HepG2 (cell line): Measurements from ENCODE around the gene EPC1. TPM values are rescaled to one million over a fixed set of nuclear protein-coding genes. Genes with fewer than 3 reads are reported as not detected.

Experiments
- ATAC-seq: fragments of 200-7000 bp; cut with Tn5 transposase; 3 replicates; pipeline ENCODE4 v1.9.1; 2020; ENCODE audit warnings: mild to moderate bottlenecking, moderate library complexity
- BruUV-seq: library from RNA; stranded (reverse); fragments of 400-500 nt; replicated peaks from 2 replicates; lab custom pipeline; 2021; lab: Mats Ljungman, UMichigan
- CTCF ChIA-PET: fragments of 300-600 bp; formaldehyde crosslinking; extraction: SDS; loops from one replicate; lab custom pipeline; 2021; ENCODE audit warnings: low total read pairs, inconsistent platforms, low intra/inter-chr PET ratio; lab: Yijun Ruan, JAX
- POLR2A ChIA-PET: fragments of 350-600 bp; sonication (Branson Sonifier 250); formaldehyde crosslinking; loops from one replicate; lab custom pipeline; 2020; ENCODE audit warnings: antibody characterized with exemption, inconsistent platforms; lab: Yijun Ruan, JAX
- DNase-seq: peaks from one replicate; pipeline ENCODE4 v3.0.0-alpha.2; 2015; ENCODE audit warnings: low spot score
- FAIRE-seq: peaks from 3 replicates; lab custom pipeline; 2011; peaks lifted over from hg19 to GRCh38; lab: Jason Lieb, UNC
- H2AFZ ChIP-seq: one replicate; pipeline ENCODE4 v1.6.1; 2011; ENCODE audit warnings: low read length, inconsistent platforms
- H3K27ac ChIP-seq: fragments of 300-600 bp; 3 replicates; pipeline ENCODE4 v1.8.0; 2011; ENCODE audit warnings: mixed run types, mild to moderate bottlenecking, mixed read lengths, low read length, inconsistent platforms; ENCODE audit not compliant: insufficient read depth; ENCODE audit errors: extremely low read length
- H3K27me3 ChIP-seq, 2 experiments: fragments of 200-600 bp in 1 of 2; 2 replicates in 1 of 2; 3 replicates in 1 of 2; pipeline versions ENCODE4 v1.6.0 to v1.8.0; 2011; ENCODE audit warnings: low read length in 2 of 2, mild to moderate bottlenecking in 2 of 2, moderate library complexity in 2 of 2, inconsistent platforms in 1 of 2; ENCODE audit not compliant: insufficient read depth in 2 of 2, control insufficient read depth in 1 of 2
- H3K36me3 ChIP-seq, 2 experiments: fragments of 200-600 bp in 1 of 2; replicated peaks in 1 of 2; 2 replicates in 1 of 2; 3 replicates in 1 of 2; pipeline versions ENCODE4 v1.5.1 to v1.8.0; 2011; ENCODE audit warnings: low read length in 2 of 2, inconsistent platforms in 1 of 2; ENCODE audit not compliant: insufficient read depth in 2 of 2, control insufficient read depth in 1 of 2
- H3K4me1 ChIP-seq: 2 replicates; pipeline ENCODE4 v1.5.1; 2012; ENCODE audit warnings: low read length, inconsistent platforms; ENCODE audit not compliant: insufficient read depth
- H3K4me2 ChIP-seq: 2 replicates; pipeline ENCODE4 v1.6.0; 2011; ENCODE audit warnings: low read depth, low read length, inconsistent platforms
- H3K4me3 ChIP-seq, 3 experiments: fragments of 200-600 bp in 1 of 3; sonication (generic), shearing (Covaris generic) in 1 of 3; replicated peaks in 1 of 3; 2 replicates each; pipeline ENCODE4 v1.5.1; 2011 to 2016; ENCODE audit warnings: low read length in 3 of 3, inconsistent platforms in 2 of 3, low read depth in 2 of 3, mild to moderate bottlenecking in 2 of 3, control low read depth in 1 of 3, mixed read lengths in 1 of 3; ENCODE audit not compliant: insufficient read depth in 1 of 3
- H3K79me2 ChIP-seq: one replicate; pipeline ENCODE4 v1.6.1; 2011; ENCODE audit warnings: low read length, inconsistent platforms; ENCODE audit not compliant: insufficient read depth
- H3K9ac ChIP-seq: 2 replicates; pipeline ENCODE4 v1.6.0; 2011; ENCODE audit warnings: mild to moderate bottlenecking, low read depth, low read length, inconsistent platforms; ENCODE audit not compliant: insufficient read depth
- H3K9me3 ChIP-seq: 2 replicates; pipeline ENCODE4 v1.5.1; 2012; ENCODE audit warnings: mild to moderate bottlenecking, low read length
- H4K20me1 ChIP-seq: 2 replicates; pipeline ENCODE4 v1.6.0; 2011; ENCODE audit warnings: inconsistent platforms, mild to moderate bottlenecking, low read length, moderate library complexity; ENCODE audit not compliant: insufficient read depth
- ATF7 ChIP-seq, 2 experiments: fragments of 450-650 bp in 1 of 2; sonication (generic) in 1 of 2; formaldehyde crosslinking in 1 of 2; IDR thresholded peaks; 2 replicates each; pipeline versions ENCODE4 v1.4.0 to v1.6.1; 2016 to 2020; ENCODE audit warnings: antibody characterized with exemption in 1 of 2, mild to moderate bottlenecking in 1 of 2, missing genetic modification reagents in 1 of 2
- BRD4 ChIP-seq: sonication (generic); formaldehyde crosslinking; IDR thresholded peaks from 2 replicates; pipeline ENCODE4 v1.4.0; 2020; ENCODE audit warnings: missing genetic modification reagents
- CEBPB ChIP-seq: IDR thresholded peaks from 2 replicates; pipeline ENCODE4 v1.6.1; 2011; ENCODE audit warnings: low read depth, low read length, improper control_type of control experiment, borderline replicate concordance
- CEBPG ChIP-seq: IDR thresholded peaks from 2 replicates; pipeline ENCODE4 v1.6.1; 2016
- RBFOX2 ChIP-seq: fragments of 200-400 bp; formaldehyde crosslinking; IDR thresholded peaks from 2 replicates; pipeline ENCODE4 v1.6.1; 2017; ENCODE audit warnings: low read depth, mild to moderate bottlenecking, low read length
- TARDBP ChIP-seq: sonication (generic); formaldehyde crosslinking; IDR thresholded peaks from 2 replicates; pipeline ENCODE4 v1.8.0; 2022; ENCODE audit warnings: mild to moderate bottlenecking, missing genetic modification reagents
- U2AF2 ChIP-seq: fragments of 200-400 bp; formaldehyde crosslinking; IDR thresholded peaks from 2 replicates; pipeline ENCODE4 v1.6.1; 2017; ENCODE audit warnings: low read depth, mild to moderate bottlenecking, low read length
- ZNF232 ChIP-seq: sonication (generic); formaldehyde crosslinking; IDR thresholded peaks from 2 replicates; pipeline ENCODE4 v1.4.0; 2020; ENCODE audit warnings: missing genetic modification reagents, borderline replicate concordance
- ZNF30 ChIP-seq: sonication (generic); formaldehyde crosslinking; IDR thresholded peaks from 2 replicates; pipeline ENCODE4 v1.5.0; 2020; ENCODE audit warnings: mild to moderate bottlenecking, missing genetic modification reagents
- ZNF441 ChIP-seq: sonication (generic); formaldehyde crosslinking; IDR thresholded peaks from 2 replicates; pipeline ENCODE4 v1.7.0; 2021; ENCODE audit warnings: missing genetic modification reagents, borderline replicate concordance
- ZNF678 ChIP-seq: sonication (generic); formaldehyde crosslinking; IDR thresholded peaks from 2 replicates; pipeline ENCODE4 v1.4.0; 2020; ENCODE audit warnings: mild to moderate bottlenecking, missing genetic modification reagents
- ZNF703 ChIP-seq: sonication (generic); formaldehyde crosslinking; IDR thresholded peaks from 2 replicates; pipeline ENCODE4 v1.5.1; 2020; ENCODE audit warnings: missing genetic modification reagents, mild to moderate bottlenecking, moderate library complexity, borderline replicate concordance
- ZNF740 ChIP-seq: sonication (generic); formaldehyde crosslinking; IDR thresholded peaks from 2 replicates; pipeline ENCODE4 v1.4.0; 2020; ENCODE audit warnings: missing genetic modification reagents
- WGBS: methylation state at CpG from one replicate; pipeline ENCODE4 v1.1.6; 2017; ENCODE audit warnings: low lambda C conversion rate; 5-methylcytosine and 5-hydroxymethylcytosine counted together
- in situ Hi-C: cut with HindIII; loops from 2 replicates; pipeline ENCODE4 v1.10.0; 2017; ENCODE audit warnings: low pct_unique_long_range_greater_than_20kb; ENCODE audit not compliant: extremely low pct_ligation_motif_present
- intact Hi-C: fragments of 100-400 bp; cut with micrococcal nuclease; formaldehyde crosslinking; loops from one replicate; pipeline ENCODE4 v1.10.0; 2022; ENCODE audit not compliant: unreplicated experiment
- polyA plus RNA-seq, 8 experiments: library from polyadenylated mRNA; depleted of rRNA in 3 of 8; stranded (reverse) in 7 of 8; unstranded in 1 of 8; fragments of >200 nt; fragmentation: Illumina TruSeq in 4 of 8; extraction: Trizol in 4 of 8; gene quantifications; 2 replicates each; pipeline versions ENCODE4 v1.2.1 to v1.2.3, GENCODE V29; 2011 to 2016; ENCODE audit warnings: low read depth in 4 of 8, missing spikeins in 1 of 8, mixed read lengths in 1 of 8; ENCODE audit not compliant: insufficient read depth in 1 of 8
- total RNA-seq, 5 experiments: library from RNA; depleted of rRNA; stranded (reverse); fragments of >200 nt; fragmentation: Illumina TruSeq; extraction: Trizol; gene quantifications; 2 replicates each; pipeline ENCODE4 v1.2.3, GENCODE V29; 2016; ENCODE audit warnings: low read depth in 1 of 5

EPC1 gene
- total and polyA plus RNA-seq, 2 of the 13 experiments (the other 11 are each of a cell fraction or from before 2014, with no cell fraction given): 28.7 to 44.2 TPM

GRCh38 chr10:32375631-32376030 is 28.7 kb upstream of the EPC1 start:
- intact Hi-C loops (loop anchor here (5.0 kb wide), 1 partner anchor 72 kb away; the partner anchor contains the start of gene CCDC7), in situ Hi-C loops (no loop called here)
- no peak for ATAC-seq
- peaks cover 38% of the 10 kb centered on the region for H3K4me1 ChIP-seq
- 0 out of 5 replicates have a peak, but pooled peaks cover 0 to 5% of the 10 kb centered on the region in 2 experiments for H3K36me3 ChIP-seq
- POLR2A ChIA-PET: interaction anchor here (1.2 kb wide), 1 partner anchor 28 kb away, joined by 3 read pairs; the partner anchor contains the start of gene EPC1
- no peak for DNase-seq
- H3K9ac ChIP-seq: no peak overlapping the region
- TF ChIP-seq ZNF740 (CRISPR knock-in tag): no peak
- TF ChIP-seq ZNF232 (CRISPR knock-in tag): no peak
- TF ChIP-seq U2AF2: no peak
- no peak for TF ChIP-seq ZNF441 (CRISPR knock-in tag)
- TF ChIP-seq ZNF30 (CRISPR knock-in tag): no peak
- no peak for TF ChIP-seq BRD4 (CRISPR knock-in tag)
- H3K9me3 ChIP-seq: no peaks in the 10 kb centered on the region
- H2AFZ ChIP-seq: no peak overlapping the region
- no TSS peak for BruUV-seq
- peak overlapping the region; percentile 64 to 94 (median 76); a peak in 3 of 6 replicates for H3K4me3 ChIP-seq
- H3K27me3 ChIP-seq: no peaks in the 10 kb centered on the region; a peak in 1 of 5 replicates
- H3K27ac ChIP-seq: no peak overlapping the region
- peaks cover 14% of the 10 kb centered on the region for H4K20me1 ChIP-seq
- no peak for FAIRE-seq
- CTCF ChIA-PET: no interaction called here
- H3K4me2 ChIP-seq: peak overlapping the region; percentile 73
- peaks cover 76% of the 10 kb centered on the region for H3K79me2 ChIP-seq

- ChIA-PET CTCF (no interaction called here), POLR2A (no interaction called here)
- peaks cover 28% of the 10 kb centered on the region for H3K4me1 ChIP-seq
- no peak overlapping the region for H2AFZ ChIP-seq
- H3K36me3 ChIP-seq: peaks cover 0 to 10% of the 10 kb centered on the region in 2 experiments; a peak in 2 of 5 replicates
- in situ Hi-C loops: no loop called here
- BruUV-seq: no TSS peak
- 78% methylated on average over 1 of the region's 1 CpG for WGBS
- FAIRE-seq (no peak), ATAC-seq (no peak), DNase-seq (no peak)
- H3K9me3 ChIP-seq: no peaks in the 10 kb centered on the region
- H3K27me3 ChIP-seq: no peaks in the 10 kb centered on the region; a peak in 1 of 5 replicates
- H3K9ac ChIP-seq: no peak overlapping the region
- peak overlapping the region; percentile 73 for H3K4me2 ChIP-seq
- peaks cover 83% of the 10 kb centered on the region for H3K79me2 ChIP-seq
- TF ChIP-seq ATF7 (IDR thresholded peaks at IDR 0.05) (peak; percentile 50; the same call in 1 of the 2 replicates), ATF7 (CRISPR knock-in tag; IDR thresholded peaks at IDR 0.05) (no peak), ZNF703 (CRISPR knock-in tag) (no peak), RBFOX2 (0 out of 2 replicates have a peak, but pooled peaks have one; percentile 2), TARDBP (no peak), CEBPG (0 out of 2 replicates have a peak, but pooled peaks have one; percentile 10), U2AF2 (no peak), ZNF678 (no peak), CEBPB (peak; percentile 61; the same call in 1 of the 2 replicates)
- peak overlapping the region in 1 of 3 experiments; percentile 25; a peak in 1 of 6 replicates for H3K4me3 ChIP-seq
- H4K20me1 ChIP-seq: peaks cover 14% of the 10 kb centered on the region
- intact Hi-C loops: loop anchor here (5.0 kb wide), 1 partner anchor 73 kb away; the partner anchor contains the start of gene CCDC7
- no peak overlapping the region for H3K27ac ChIP-seq
Measured at GRCh38 chr10:32374605-32375004, 27.6 kb upstream of the EPC1 start.
